Breast epithelium (tissue), 3 donors: ENCODE measurements around the gene AGPAT1.

Experiments
- POLR2A ChIP-seq: fragments of 450-650 bp; IDR thresholded peaks from one replicate; pipeline ENCODE4 v1.6.1; 2016; ENCODE audit warnings: antibody characterized with exemption, mild to moderate bottlenecking, moderate library complexity
- POLR2AphosphoS5 ChIP-seq, 3 donors: sonication (generic); formaldehyde crosslinking; IDR thresholded peaks; one replicate each; pipeline ENCODE4 v1.6.1; 2017; ENCODE audit warnings: antibody characterized with exemption in 3 of 3
- TF ChIP-seq, protein P1 (sequence below), 3 donors: fragments of 450-650 bp; IDR thresholded peaks; one replicate each; pipeline ENCODE4 v1.5.1; 2016 to 2017; ENCODE audit warnings: antibody characterized with exemption in 3 of 3, mild to moderate bottlenecking in 3 of 3, moderate library complexity in 3 of 3

DNA sequence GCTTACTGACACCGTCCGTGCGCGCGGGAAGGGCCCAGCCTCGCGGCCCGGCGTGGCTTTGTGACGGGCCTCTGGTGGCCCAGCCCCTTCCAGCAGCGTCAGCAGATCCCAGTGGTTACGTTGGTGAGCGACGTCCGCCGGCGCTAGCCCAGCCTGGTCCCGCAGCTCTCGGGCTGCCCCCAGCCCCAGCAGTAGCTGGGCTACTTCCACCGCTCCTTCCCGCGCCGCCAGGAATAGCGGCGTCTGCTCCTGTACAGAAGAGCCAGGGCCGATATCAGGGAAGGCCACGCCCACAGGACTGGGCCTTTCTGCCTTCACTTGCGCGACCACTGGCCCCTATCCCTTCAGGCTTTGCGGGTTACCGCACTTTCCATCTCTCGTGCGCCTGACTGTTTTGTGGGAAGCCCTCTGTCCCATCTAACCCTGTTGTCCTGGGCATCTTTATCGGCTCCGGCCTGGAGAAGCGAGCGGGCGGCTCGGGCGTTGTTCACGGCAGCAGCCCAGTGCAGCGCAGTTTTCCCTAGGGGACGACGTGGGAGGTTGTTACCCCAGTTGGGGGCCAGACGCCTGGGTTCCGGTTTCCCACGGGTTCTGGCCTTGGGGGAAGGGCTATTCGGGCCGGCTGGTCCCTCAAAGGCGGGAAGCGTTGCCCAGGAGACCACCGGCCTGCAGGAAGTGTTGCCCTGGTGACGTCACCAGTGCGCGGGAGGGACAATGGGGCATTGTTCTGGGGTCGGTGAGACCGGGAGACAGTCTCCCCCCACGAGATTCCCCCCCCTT is 20.2 kb upstream of the AGPAT1 start:
- peak; percentile 98 for TF ChIP-seq POLR2A
- peak; percentile 83 to 98 (median 97) for TF ChIP-seq POLR2AphosphoS5 (IDR thresholded peaks at IDR 0.05)
- TF ChIP-seq, protein P1, sequence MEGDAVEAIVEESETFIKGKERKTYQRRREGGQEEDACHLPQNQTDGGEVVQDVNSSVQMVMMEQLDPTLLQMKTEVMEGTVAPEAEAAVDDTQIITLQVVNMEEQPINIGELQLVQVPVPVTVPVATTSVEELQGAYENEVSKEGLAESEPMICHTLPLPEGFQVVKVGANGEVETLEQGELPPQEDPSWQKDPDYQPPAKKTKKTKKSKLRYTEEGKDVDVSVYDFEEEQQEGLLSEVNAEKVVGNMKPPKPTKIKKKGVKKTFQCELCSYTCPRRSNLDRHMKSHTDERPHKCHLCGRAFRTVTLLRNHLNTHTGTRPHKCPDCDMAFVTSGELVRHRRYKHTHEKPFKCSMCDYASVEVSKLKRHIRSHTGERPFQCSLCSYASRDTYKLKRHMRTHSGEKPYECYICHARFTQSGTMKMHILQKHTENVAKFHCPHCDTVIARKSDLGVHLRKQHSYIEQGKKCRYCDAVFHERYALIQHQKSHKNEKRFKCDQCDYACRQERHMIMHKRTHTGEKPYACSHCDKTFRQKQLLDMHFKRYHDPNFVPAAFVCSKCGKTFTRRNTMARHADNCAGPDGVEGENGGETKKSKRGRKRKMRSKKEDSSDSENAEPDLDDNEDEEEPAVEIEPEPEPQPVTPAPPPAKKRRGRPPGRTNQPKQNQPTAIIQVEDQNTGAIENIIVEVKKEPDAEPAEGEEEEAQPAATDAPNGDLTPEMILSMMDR (IDR thresholded peaks at IDR 0.05), result no peak
